Upper lobe of left lung (tissue), 4 donors: ENCODE results near the gene ATP6AP2.

Source experiments
- POLR2A ChIP-seq, 4 donors: fragments of 450-650 bp; IDR thresholded peaks; one replicate each; pipeline ENCODE4 v1.5.1; 2016 to 2017; ENCODE audit warnings: antibody characterized with exemption in 4 of 4, mild to moderate bottlenecking in 2 of 4
- POLR2AphosphoS5 ChIP-seq, 2 donors: sonication (generic); formaldehyde crosslinking; IDR thresholded peaks; one replicate each; pipeline ENCODE4 v1.5.1; 2017; ENCODE audit warnings: antibody characterized with exemption in 2 of 2
- TF ChIP-seq, protein P1 (sequence below), 6 experiments: fragments of 450-650 bp in 4 of 6; fragments of 200-600 bp in 2 of 6; sonication (generic) in 2 of 6; IDR thresholded peaks; one replicate each; pipeline ENCODE4 v1.5.1; 2016 to 2019; ENCODE audit warnings: antibody characterized with exemption in 6 of 6

DNA sequence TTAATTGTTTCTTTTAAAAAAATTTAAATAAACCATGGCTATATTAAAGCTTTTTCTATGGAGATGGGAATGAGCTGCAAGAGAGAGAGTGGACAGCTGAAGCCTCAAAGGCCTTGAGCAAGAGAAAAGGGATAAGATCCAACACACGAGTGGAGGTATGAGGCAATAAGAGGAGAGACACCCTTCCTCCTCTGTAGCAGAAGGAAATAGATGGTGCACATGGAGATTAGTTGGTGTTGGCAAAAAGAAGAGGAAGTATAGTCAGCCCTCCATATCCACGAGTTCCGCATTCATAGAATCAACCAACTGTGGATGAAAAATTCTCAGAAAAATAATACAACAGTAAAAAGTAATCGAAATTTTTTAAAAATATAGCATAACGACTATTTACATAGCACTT lies 63.4 kb downstream of the ATP6AP2 start:
- TF ChIP-seq, protein P1, sequence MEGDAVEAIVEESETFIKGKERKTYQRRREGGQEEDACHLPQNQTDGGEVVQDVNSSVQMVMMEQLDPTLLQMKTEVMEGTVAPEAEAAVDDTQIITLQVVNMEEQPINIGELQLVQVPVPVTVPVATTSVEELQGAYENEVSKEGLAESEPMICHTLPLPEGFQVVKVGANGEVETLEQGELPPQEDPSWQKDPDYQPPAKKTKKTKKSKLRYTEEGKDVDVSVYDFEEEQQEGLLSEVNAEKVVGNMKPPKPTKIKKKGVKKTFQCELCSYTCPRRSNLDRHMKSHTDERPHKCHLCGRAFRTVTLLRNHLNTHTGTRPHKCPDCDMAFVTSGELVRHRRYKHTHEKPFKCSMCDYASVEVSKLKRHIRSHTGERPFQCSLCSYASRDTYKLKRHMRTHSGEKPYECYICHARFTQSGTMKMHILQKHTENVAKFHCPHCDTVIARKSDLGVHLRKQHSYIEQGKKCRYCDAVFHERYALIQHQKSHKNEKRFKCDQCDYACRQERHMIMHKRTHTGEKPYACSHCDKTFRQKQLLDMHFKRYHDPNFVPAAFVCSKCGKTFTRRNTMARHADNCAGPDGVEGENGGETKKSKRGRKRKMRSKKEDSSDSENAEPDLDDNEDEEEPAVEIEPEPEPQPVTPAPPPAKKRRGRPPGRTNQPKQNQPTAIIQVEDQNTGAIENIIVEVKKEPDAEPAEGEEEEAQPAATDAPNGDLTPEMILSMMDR (IDR thresholded peaks at IDR 0.05) = no peak
- TF ChIP-seq POLR2A (IDR thresholded peaks at IDR 0.05) (no peak), POLR2AphosphoS5 (IDR thresholded peaks at IDR 0.05) (peak; percentile 18 to 58)
